ENCODE data around the gene PRRT2. TPM values are rescaled to one million over a fixed set of nuclear protein-coding genes. Genes with fewer than 3 reads are reported as not detected.

Gene PRRT2
- total RNA-seq, 1 experiment from 2014 or later: 3.9 TPM

DNA sequence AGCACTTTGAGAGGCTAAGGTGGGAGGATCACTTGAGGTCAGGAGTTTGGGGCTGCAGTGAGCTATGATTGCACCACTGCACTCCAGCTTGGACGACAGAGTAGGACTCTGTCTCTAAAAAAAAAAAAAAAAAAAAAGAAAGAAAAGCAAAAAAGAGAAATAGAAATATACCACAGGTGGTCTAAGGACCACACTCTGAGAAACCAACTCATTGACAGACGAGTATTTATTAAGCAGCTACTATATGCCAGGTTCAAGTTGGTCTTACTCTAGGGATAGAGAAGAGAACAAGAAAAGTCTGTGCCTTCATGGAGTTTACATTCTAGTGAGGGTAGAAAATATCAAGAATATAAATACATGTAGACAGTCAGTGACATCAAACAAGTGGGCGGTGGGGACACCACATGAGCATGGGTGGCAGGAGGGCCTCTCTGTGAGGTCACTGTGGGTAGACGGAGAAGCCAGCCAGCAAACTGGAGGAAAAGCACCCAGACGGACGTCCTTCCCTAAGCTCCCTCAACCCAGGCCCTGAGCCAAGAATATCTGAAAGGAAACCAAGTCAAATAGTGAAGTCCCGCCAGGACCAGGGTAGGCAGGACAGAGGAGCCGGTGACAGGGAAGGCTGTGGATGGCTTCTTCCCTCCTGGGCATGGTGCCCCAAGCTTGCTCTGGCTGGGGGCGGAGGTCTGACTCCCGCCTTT lies 46.3 kb downstream of the PRRT2 start:
- no peak for DNase-seq
- Mint-ChIP-seq H3K4me3 (ENCODE audit: unreplicated experiment) (no peak overlapping the region), H3K9me3 (ENCODE audit: unreplicated experiment) (no peaks in the 10 kb centered on the region), H3K36me3 (ENCODE audit: insufficient read depth, unreplicated experiment) (peaks cover 16% of the 10 kb centered on the region), H3K27ac (ENCODE audit: unreplicated experiment) (no peak overlapping the region), H3K27me3 (ENCODE audit: insufficient read depth, unreplicated experiment) (no peaks in the 10 kb centered on the region), H3K4me1 (ENCODE audit: low read depth, unreplicated experiment) (peaks cover 6% of the 10 kb centered on the region)
- ChIA-PET POLR2A (no interaction called here), CTCF (no interaction called here)
- no peak for TF ChIP-seq CTCF (IDR thresholded peaks at IDR 0.05; ENCODE audit: insufficient read depth in 1 of 2, low read depth in 1 of 2, low read length in 1 of 2, severe bottlenecking in 1 of 2, unreplicated experiment in 1 of 2)
- BruUV-seq (replicated peaks): no TSS peak
- peaks cover 1% of the 10 kb centered on the region; the same call in 1 of the 2 replicates for H3K36me3 ChIP-seq (ENCODE audit: control insufficient read depth, insufficient read depth, low read length)
- H3K27me3 ChIP-seq (replicated peaks; ENCODE audit: control insufficient read depth, insufficient read depth, low read length): no peaks in the 10 kb centered on the region
- H3K4me1 ChIP-seq: peaks cover 6% of the 10 kb centered on the region; the same call in 1 of the 2 replicates
- H3K9me3 ChIP-seq: no peaks in the 10 kb centered on the region
- intact Hi-C loops (cut with micrococcal nuclease; ENCODE audit: unreplicated experiment): no loop called here
- H3K4me3 ChIP-seq (ENCODE audit: low read depth, low read length): no peak overlapping the region

DNA sequence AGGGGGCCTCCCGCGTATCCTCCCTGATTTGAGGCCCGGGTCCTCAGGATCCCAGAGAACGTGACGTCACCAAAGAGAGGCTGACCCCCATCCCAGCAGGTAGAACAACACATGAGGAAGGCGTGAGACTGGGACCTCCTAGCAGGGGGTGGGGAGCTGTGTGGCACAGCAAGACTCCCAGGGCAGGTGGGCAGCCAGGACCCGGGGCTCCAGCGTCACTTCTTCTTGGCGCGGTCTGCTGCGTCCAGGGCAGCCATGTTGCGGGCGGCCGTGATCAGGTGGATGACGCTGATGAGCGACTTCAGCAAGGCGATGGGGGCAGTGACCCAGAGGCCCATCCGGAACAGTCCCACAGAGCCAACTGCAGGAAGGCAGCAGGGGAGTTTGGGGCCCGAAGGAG lies 47.0 kb downstream of the PRRT2 start:
- Mint-ChIP-seq H3K27me3 (ENCODE audit: insufficient read depth, unreplicated experiment) (no peaks in the 10 kb centered on the region), H3K9me3 (ENCODE audit: unreplicated experiment) (no peaks in the 10 kb centered on the region), H3K27ac (ENCODE audit: unreplicated experiment) (no peak overlapping the region), H3K36me3 (ENCODE audit: insufficient read depth, unreplicated experiment) (peaks cover 20% of the 10 kb centered on the region), H3K4me1 (ENCODE audit: low read depth, unreplicated experiment) (peaks cover 6% of the 10 kb centered on the region), H3K4me3 (ENCODE audit: unreplicated experiment) (no peak overlapping the region)
- Histone ChIP-seq H3K36me3 (ENCODE audit: control insufficient read depth, insufficient read depth, low read length) (peaks cover 1% of the 10 kb centered on the region; the same call in 1 of the 2 replicates), H3K4me3 (ENCODE audit: low read depth, low read length) (no peak overlapping the region), H3K27me3 (replicated peaks; ENCODE audit: control insufficient read depth, insufficient read depth, low read length) (no peaks in the 10 kb centered on the region), H3K4me1 (peaks cover 6% of the 10 kb centered on the region; the same call in 1 of the 2 replicates), H3K9me3 (no peaks in the 10 kb centered on the region)
- intact Hi-C loops (cut with micrococcal nuclease; ENCODE audit: unreplicated experiment): no loop called here
- ChIA-PET CTCF (no interaction called here), POLR2A (no interaction called here)
- no TSS peak for BruUV-seq (replicated peaks)
- DNase-seq: no peak
- TF ChIP-seq CTCF (IDR thresholded peaks at IDR 0.05; ENCODE audit: insufficient read depth in 1 of 2, low read depth in 1 of 2, low read length in 1 of 2, severe bottlenecking in 1 of 2, unreplicated experiment in 1 of 2): no peak

- Histone ChIP-seq H3K4me3 (ENCODE audit: low read depth, low read length) (no peak overlapping the region), H3K9me3 (no peaks in the 10 kb centered on the region), H3K27me3 (replicated peaks; ENCODE audit: control insufficient read depth, insufficient read depth, low read length) (no peaks in the 10 kb centered on the region), H3K36me3 (ENCODE audit: control insufficient read depth, insufficient read depth, low read length) (peaks cover 1% of the 10 kb centered on the region; the same call in 1 of the 2 replicates), H3K4me1 (peaks cover 6% of the 10 kb centered on the region; the same call in 1 of the 2 replicates)
- no peaks in the 10 kb centered on the region for H3K27me3 Mint-ChIP-seq (ENCODE audit: insufficient read depth, unreplicated experiment)
- no TSS peak for BruUV-seq (replicated peaks)
- intact Hi-C loops (cut with micrococcal nuclease; ENCODE audit: unreplicated experiment): loop anchor here (10.0 kb wide), 1 partner anchor 115 kb away; the partner anchor contains the start of gene TAOK2
- CTCF ChIA-PET: no interaction called here
- H3K4me3 Mint-ChIP-seq (ENCODE audit: unreplicated experiment): no peak overlapping the region
- no peak for DNase-seq
- no peak overlapping the region for H3K27ac Mint-ChIP-seq (ENCODE audit: unreplicated experiment)
- no peaks in the 10 kb centered on the region for H3K9me3 Mint-ChIP-seq (ENCODE audit: unreplicated experiment)
- no peak for TF ChIP-seq CTCF (IDR thresholded peaks at IDR 0.05; ENCODE audit: insufficient read depth in 1 of 2, low read depth in 1 of 2, low read length in 1 of 2, severe bottlenecking in 1 of 2, unreplicated experiment in 1 of 2)
- POLR2A ChIA-PET: no interaction called here
- H3K4me1 Mint-ChIP-seq (ENCODE audit: low read depth, unreplicated experiment): peaks cover 6% of the 10 kb centered on the region
- peaks cover 20% of the 10 kb centered on the region for H3K36me3 Mint-ChIP-seq (ENCODE audit: insufficient read depth, unreplicated experiment)
These were observed 48.2 kb downstream of the PRRT2 start for GRCh38 chr16:29860218-29860617.
